Panc1 (cell line): ENCODE measurements around the gene B9D1. TPM values are rescaled to one million over a fixed set of nuclear protein-coding genes. Genes with fewer than 3 reads are reported as not detected.

ENCODE experiments used
- ATAC-seq: fragments of 200-7000 bp; cut with Tn5 transposase; 2 replicates; pipeline ENCODE4 v1.9.1; 2020; ENCODE audit warnings: mild to moderate bottlenecking, moderate library complexity
- BruUV-seq: library from RNA; stranded (reverse); fragments of 400-500 nt; replicated peaks from 2 replicates; lab custom pipeline; 2021; lab: Mats Ljungman, UMichigan
- CTCF ChIA-PET: fragments of 300-600 bp; sonication (Branson Sonifier 250); formaldehyde crosslinking; loops from one replicate; lab custom pipeline; 2022; ENCODE audit warnings: antibody characterized with exemption; lab: Charles Lee
- POLR2A ChIA-PET: fragments of 300-600 bp; sonication (Branson Sonifier 250); formaldehyde crosslinking; loops from one replicate; lab custom pipeline; 2022; ENCODE audit warnings: antibody characterized with exemption; lab: Charles Lee
- DNase-seq: peaks from one replicate; pipeline ENCODE4 v3.0.0-alpha.2; 2010; ENCODE audit warnings: low read depth, low spot score
- H3K27ac ChIP-seq: 2 replicates; pipeline ENCODE4 v1.5.1; 2011; ENCODE audit warnings: mild to moderate bottlenecking, low read length, inconsistent platforms
- H3K27me3 ChIP-seq: fragments of 200-500 bp; sonication (Bioruptor generic); 2 replicates; pipeline ENCODE4 v1.6.0; 2014; ENCODE audit warnings: low read length, inconsistent platforms; ENCODE audit not compliant: control insufficient read depth, insufficient read depth
- H3K36me3 ChIP-seq: fragments of 200-500 bp; sonication (Bioruptor generic); 2 replicates; pipeline ENCODE4 v1.5.1; 2014; ENCODE audit warnings: inconsistent platforms, mild to moderate bottlenecking, low read length, moderate library complexity; ENCODE audit not compliant: control insufficient read depth, insufficient read depth
- H3K4me1 ChIP-seq: 2 replicates; pipeline ENCODE4 v1.5.1; 2011; ENCODE audit warnings: inconsistent platforms, mild to moderate bottlenecking, low read length, moderate library complexity; ENCODE audit not compliant: control insufficient read depth, insufficient read depth
- H3K4me3 ChIP-seq, 2 experiments: 2 replicates each; pipeline ENCODE4 v1.5.1; 2011 to 2012; ENCODE audit warnings: low read depth in 2 of 2, low read length in 2 of 2, mild to moderate bottlenecking in 2 of 2, inconsistent platforms in 1 of 2, moderate library complexity in 1 of 2
- H3K9me3 ChIP-seq: fragments of 200-500 bp; sonication (Bioruptor generic); 2 replicates; pipeline ENCODE4 v1.5.1; 2014; ENCODE audit warnings: low read depth, mild to moderate bottlenecking, inconsistent platforms, low read length, moderate library complexity; ENCODE audit not compliant: control insufficient read depth, insufficient read depth
- POLR2AphosphoS5 ChIP-seq: IDR thresholded peaks from 2 replicates; pipeline ENCODE4 v1.6.1; 2012; ENCODE audit warnings: mild to moderate bottlenecking, low read depth, low read length, moderate library complexity
- SIN3A ChIP-seq: IDR thresholded peaks from 2 replicates; pipeline ENCODE4 v1.6.1; 2012; ENCODE audit warnings: low read depth, mild to moderate bottlenecking, low read length, moderate library complexity, borderline replicate concordance; ENCODE audit not compliant: insufficient read depth
- TCF7L2 ChIP-seq: IDR thresholded peaks from 2 replicates; pipeline ENCODE4 v1.6.1; 2011; ENCODE audit warnings: mild to moderate bottlenecking, low read depth, low read length, inconsistent platforms
- in situ Hi-C: cut with HindIII; loops from 2 replicates; pipeline ENCODE4 v1.10.0; 2016; ENCODE audit warnings: low sequenced_read_pairs, low pct_unique_long_range_greater_than_20kb
- intact Hi-C: fragments of 100-400 bp; cut with micrococcal nuclease; formaldehyde crosslinking; loops from one replicate; pipeline ENCODE4 v1.10.0; 2022; ENCODE audit not compliant: unreplicated experiment
- total RNA-seq: library from RNA; stranded (reverse); gene quantifications from one replicate; pipeline ENCODE4 v1.2.1, GENCODE V29; 2021; ENCODE audit not compliant: unreplicated experiment
- TF ChIP-seq, protein P1 (sequence below): fragments of 450-650 bp; IDR thresholded peaks from 2 replicates; pipeline ENCODE4 v1.5.1; 2017; ENCODE audit warnings: mild to moderate bottlenecking
- TF ChIP-seq, protein P2 (sequence below), 2 experiments: IDR thresholded peaks; 2 replicates each; pipeline ENCODE4 v1.6.1; 2011 to 2012; ENCODE audit warnings: low read depth in 2 of 2, control low read depth in 1 of 2, low read length in 1 of 2, mild to moderate bottlenecking in 1 of 2, moderate library complexity in 1 of 2; ENCODE audit not compliant: insufficient read depth in 1 of 2

B9D1 gene
- total RNA-seq, 1 experiment from 2014 or later = 19.1 TPM

GRCh38 chr17:19387921-19388521 lies 25.5 kb upstream of the B9D1 start:
- no peak overlapping the region for H3K27ac ChIP-seq
- ATAC-seq = no peak
- in situ Hi-C loops = no loop called here

GRCh38 chr17:19386974-19387920 lies 24.7 kb upstream of the B9D1 start, which contains the start of gene MFAP4:
Gene MFAP4 (minus strand): TSS chr17:19387190. CDS start chr17:19387155, 35 bp downstream.
- TF ChIP-seq TCF7L2 = no peak
- TF ChIP-seq, protein P1, sequence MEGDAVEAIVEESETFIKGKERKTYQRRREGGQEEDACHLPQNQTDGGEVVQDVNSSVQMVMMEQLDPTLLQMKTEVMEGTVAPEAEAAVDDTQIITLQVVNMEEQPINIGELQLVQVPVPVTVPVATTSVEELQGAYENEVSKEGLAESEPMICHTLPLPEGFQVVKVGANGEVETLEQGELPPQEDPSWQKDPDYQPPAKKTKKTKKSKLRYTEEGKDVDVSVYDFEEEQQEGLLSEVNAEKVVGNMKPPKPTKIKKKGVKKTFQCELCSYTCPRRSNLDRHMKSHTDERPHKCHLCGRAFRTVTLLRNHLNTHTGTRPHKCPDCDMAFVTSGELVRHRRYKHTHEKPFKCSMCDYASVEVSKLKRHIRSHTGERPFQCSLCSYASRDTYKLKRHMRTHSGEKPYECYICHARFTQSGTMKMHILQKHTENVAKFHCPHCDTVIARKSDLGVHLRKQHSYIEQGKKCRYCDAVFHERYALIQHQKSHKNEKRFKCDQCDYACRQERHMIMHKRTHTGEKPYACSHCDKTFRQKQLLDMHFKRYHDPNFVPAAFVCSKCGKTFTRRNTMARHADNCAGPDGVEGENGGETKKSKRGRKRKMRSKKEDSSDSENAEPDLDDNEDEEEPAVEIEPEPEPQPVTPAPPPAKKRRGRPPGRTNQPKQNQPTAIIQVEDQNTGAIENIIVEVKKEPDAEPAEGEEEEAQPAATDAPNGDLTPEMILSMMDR = no peak
- no peak for TF ChIP-seq POLR2AphosphoS5
- no peak for TF ChIP-seq SIN3A
- TF ChIP-seq, protein P2, sequence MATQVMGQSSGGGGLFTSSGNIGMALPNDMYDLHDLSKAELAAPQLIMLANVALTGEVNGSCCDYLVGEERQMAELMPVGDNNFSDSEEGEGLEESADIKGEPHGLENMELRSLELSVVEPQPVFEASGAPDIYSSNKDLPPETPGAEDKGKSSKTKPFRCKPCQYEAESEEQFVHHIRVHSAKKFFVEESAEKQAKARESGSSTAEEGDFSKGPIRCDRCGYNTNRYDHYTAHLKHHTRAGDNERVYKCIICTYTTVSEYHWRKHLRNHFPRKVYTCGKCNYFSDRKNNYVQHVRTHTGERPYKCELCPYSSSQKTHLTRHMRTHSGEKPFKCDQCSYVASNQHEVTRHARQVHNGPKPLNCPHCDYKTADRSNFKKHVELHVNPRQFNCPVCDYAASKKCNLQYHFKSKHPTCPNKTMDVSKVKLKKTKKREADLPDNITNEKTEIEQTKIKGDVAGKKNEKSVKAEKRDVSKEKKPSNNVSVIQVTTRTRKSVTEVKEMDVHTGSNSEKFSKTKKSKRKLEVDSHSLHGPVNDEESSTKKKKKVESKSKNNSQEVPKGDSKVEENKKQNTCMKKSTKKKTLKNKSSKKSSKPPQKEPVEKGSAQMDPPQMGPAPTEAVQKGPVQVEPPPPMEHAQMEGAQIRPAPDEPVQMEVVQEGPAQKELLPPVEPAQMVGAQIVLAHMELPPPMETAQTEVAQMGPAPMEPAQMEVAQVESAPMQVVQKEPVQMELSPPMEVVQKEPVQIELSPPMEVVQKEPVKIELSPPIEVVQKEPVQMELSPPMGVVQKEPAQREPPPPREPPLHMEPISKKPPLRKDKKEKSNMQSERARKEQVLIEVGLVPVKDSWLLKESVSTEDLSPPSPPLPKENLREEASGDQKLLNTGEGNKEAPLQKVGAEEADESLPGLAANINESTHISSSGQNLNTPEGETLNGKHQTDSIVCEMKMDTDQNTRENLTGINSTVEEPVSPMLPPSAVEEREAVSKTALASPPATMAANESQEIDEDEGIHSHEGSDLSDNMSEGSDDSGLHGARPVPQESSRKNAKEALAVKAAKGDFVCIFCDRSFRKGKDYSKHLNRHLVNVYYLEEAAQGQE (IDR thresholded peaks at IDR 0.05; ENCODE audit: insufficient read depth in 1 of 2, low read depth in 2 of 2, low read length in 1 of 2) = no peak
- intact Hi-C loops (no loop called here), in situ Hi-C loops (no loop called here)
- H3K4me1 ChIP-seq = peaks cover 12% of the 10 kb centered on the region
- peak within 1 kb of the TSS in 1 of 2 experiments; percentile 27; a peak in 1 of 4 replicates for H3K4me3 ChIP-seq
- H3K36me3 ChIP-seq = no peaks in the 10 kb centered on the region
- peak; percentile 47; the same call in 1 of the 2 replicates for ATAC-seq
- H3K9me3 ChIP-seq = no peaks in the 10 kb centered on the region
- no peaks in the 10 kb centered on the region for H3K27me3 ChIP-seq
- ChIA-PET CTCF (interaction anchor here (0.6 kb wide), 1 partner anchor 49 kb away, joined by 4 read pairs; no protein-coding TSS in a partner anchor), POLR2A (no interaction called here)
- no peak within 1 kb of the TSS; the same call in 1 of the 2 replicates for H3K27ac ChIP-seq
- no peak for DNase-seq
- no TSS peak for BruUV-seq

More at GRCh38 chr17:19387921-19388521, 25.5 kb upstream of the B9D1 start:
- CTCF ChIA-PET = no interaction called here
- no peaks in the 10 kb centered on the region for H3K27me3 ChIP-seq
- DNase-seq = no peak
- TF ChIP-seq, protein P2 (IDR thresholded peaks at IDR 0.05; ENCODE audit: insufficient read depth in 1 of 2, low read depth in 2 of 2, low read length in 1 of 2) = no peak
- TF ChIP-seq SIN3A (no peak), POLR2AphosphoS5 (no peak), TCF7L2 (no peak)
- TF ChIP-seq, protein P1 = no peak
- POLR2A ChIA-PET = no interaction called here
- H3K4me1 ChIP-seq = peaks cover 12% of the 10 kb centered on the region
- no TSS peak for BruUV-seq
- H3K4me3 ChIP-seq = no peak overlapping the region
- intact Hi-C loops = no loop called here
- no peaks in the 10 kb centered on the region for H3K36me3 ChIP-seq
- no peaks in the 10 kb centered on the region for H3K9me3 ChIP-seq
